ACC112 (cell line): Measurements from ENCODE around the gene TTC9.

Source experiments
- H2AFZ ChIP-seq: fragments of 200-600 bp; sonication (generic); one replicate; pipeline ENCODE4 v1.6.0; 2017; ENCODE audit warnings: antibody characterized with exemption, low read length; ENCODE audit not compliant: unreplicated experiment
- H3K27ac ChIP-seq: fragments of 200-600 bp; sonication (generic); 2 replicates; pipeline ENCODE4 v1.5.1; 2014; ENCODE audit warnings: low read depth, mild to moderate bottlenecking, antibody characterized with exemption, low read length, moderate library complexity
- H3K27me3 ChIP-seq: fragments of 200-600 bp; sonication (generic); 2 replicates; pipeline ENCODE4 v1.6.1; 2014; ENCODE audit warnings: mild to moderate bottlenecking, antibody characterized with exemption, low read length, moderate library complexity, mixed read lengths; ENCODE audit not compliant: insufficient read depth
- H3K36me3 ChIP-seq: fragments of 200-600 bp; sonication (generic); 2 replicates; pipeline ENCODE4 v1.6.1; 2016; ENCODE audit warnings: mild to moderate bottlenecking, antibody characterized with exemption, low read length, moderate library complexity, mixed read lengths; ENCODE audit not compliant: insufficient read depth
- H3K4me1 ChIP-seq: fragments of 200-600 bp; sonication (generic); one replicate; pipeline ENCODE4 v1.6.1; 2016; ENCODE audit warnings: low read length, mixed read lengths; ENCODE audit not compliant: insufficient read depth, unreplicated experiment, control insufficient read depth
- H3K4me3 ChIP-seq: fragments of 200-600 bp; sonication (generic); 2 replicates; pipeline ENCODE4 v1.5.1; 2014; ENCODE audit warnings: mild to moderate bottlenecking, low read depth, low read length
- H3K79me2 ChIP-seq: fragments of 200-600 bp; sonication (generic); one replicate; pipeline ENCODE4 v1.6.0; 2016; ENCODE audit warnings: low read length; ENCODE audit not compliant: control insufficient read depth, unreplicated experiment, insufficient read depth

The TTC9 gene

DNA sequence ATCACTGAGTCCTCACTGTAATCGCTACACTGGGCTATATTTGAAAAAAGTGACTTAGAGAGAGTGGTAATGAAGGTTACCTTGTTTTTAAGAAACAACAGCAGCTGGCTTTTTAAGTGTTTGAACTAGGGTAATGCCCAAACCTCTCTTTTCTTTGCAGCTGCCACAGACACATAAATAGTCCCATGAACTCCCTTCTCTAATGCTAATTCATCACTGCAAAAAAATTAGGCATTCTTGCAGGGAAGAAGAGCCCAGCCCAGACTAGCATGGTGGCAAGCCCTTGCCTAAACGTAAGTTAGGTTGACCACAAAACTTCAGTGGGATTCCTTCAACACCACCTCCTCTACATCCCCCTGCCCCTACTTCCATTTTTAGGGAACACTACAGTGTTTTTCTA, 23.4 kb upstream of the TTC9 start:
- Histone ChIP-seq H3K27me3 (peaks cover 42% of the 10 kb centered on the region), H2AFZ (no peak overlapping the region), H3K79me2 (no peaks in the 10 kb centered on the region), H3K4me1 (no peaks in the 10 kb centered on the region), H3K36me3 (no peaks in the 10 kb centered on the region), H3K27ac (no peak overlapping the region), H3K4me3 (no peak overlapping the region)

DNA sequence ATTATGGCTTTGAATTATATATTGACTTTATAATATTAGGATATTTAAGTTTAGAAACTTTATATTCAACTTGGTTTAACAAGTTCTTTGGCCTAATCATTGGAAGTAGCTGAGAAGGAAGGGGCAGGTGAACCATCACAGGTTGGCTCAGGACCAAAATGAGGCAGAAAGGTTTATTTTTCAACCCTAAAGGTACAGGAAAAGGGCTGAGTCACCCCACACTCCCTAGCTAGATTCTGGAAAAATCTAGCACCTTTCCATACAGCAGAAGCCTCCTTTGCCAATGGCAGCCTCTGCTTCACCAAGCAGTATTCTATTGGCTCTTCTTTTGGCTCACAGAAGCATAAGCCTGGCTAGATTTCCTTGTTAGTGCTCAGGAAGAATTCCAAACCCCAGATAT, 22.0 kb upstream of the TTC9 start:
- Histone ChIP-seq H3K4me3 (no peak overlapping the region), H3K4me1 (no peaks in the 10 kb centered on the region), H3K27me3 (peaks cover 42% of the 10 kb centered on the region), H3K79me2 (no peaks in the 10 kb centered on the region), H2AFZ (no peak overlapping the region), H3K36me3 (no peaks in the 10 kb centered on the region), H3K27ac (no peak overlapping the region)

- Histone ChIP-seq H3K4me1 (no peaks in the 10 kb centered on the region), H3K79me2 (no peaks in the 10 kb centered on the region), H3K4me3 (no peak overlapping the region), H2AFZ (no peak overlapping the region), H3K27ac (no peak overlapping the region), H3K36me3 (no peaks in the 10 kb centered on the region), H3K27me3 (peaks cover 32% of the 10 kb centered on the region)
Observed at GRCh38 chr14:70622111-70622712, 19.5 kb upstream of the TTC9 start.

GRCh38 chr14:70624972-70625371, 16.7 kb upstream of the TTC9 start:
- Histone ChIP-seq H3K4me3 (no peak overlapping the region), H2AFZ (no peak overlapping the region), H3K4me1 (no peaks in the 10 kb centered on the region), H3K27me3 (peaks cover 25% of the 10 kb centered on the region), H3K79me2 (no peaks in the 10 kb centered on the region), H3K27ac (no peak overlapping the region), H3K36me3 (no peaks in the 10 kb centered on the region)

DNA sequence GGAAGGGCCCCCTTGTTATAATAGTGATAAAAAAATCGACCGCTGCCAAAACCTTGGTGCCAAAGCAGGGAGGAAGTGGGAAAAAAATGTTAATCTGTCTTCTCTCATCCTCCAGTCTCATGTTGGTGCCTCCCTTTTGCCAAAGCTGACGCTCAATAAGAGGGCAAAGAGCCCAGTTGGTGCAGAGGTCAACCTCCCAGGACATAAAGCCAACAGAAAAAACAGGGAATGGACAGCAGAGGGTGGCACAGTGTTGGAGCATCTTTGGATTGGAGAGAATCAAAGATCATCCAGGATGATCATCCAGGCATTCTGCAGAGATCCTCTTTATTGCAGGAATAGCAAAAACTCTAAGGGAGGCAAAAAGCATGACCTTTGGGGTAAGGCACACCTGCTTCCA, 9.8 kb upstream of the TTC9 start:
- Histone ChIP-seq H3K36me3 (no peaks in the 10 kb centered on the region), H3K27ac (no peak overlapping the region), H3K27me3 (peaks cover 63% of the 10 kb centered on the region), H2AFZ (no peak overlapping the region), H3K4me3 (no peak overlapping the region), H3K79me2 (no peaks in the 10 kb centered on the region), H3K4me1 (no peaks in the 10 kb centered on the region)

DNA sequence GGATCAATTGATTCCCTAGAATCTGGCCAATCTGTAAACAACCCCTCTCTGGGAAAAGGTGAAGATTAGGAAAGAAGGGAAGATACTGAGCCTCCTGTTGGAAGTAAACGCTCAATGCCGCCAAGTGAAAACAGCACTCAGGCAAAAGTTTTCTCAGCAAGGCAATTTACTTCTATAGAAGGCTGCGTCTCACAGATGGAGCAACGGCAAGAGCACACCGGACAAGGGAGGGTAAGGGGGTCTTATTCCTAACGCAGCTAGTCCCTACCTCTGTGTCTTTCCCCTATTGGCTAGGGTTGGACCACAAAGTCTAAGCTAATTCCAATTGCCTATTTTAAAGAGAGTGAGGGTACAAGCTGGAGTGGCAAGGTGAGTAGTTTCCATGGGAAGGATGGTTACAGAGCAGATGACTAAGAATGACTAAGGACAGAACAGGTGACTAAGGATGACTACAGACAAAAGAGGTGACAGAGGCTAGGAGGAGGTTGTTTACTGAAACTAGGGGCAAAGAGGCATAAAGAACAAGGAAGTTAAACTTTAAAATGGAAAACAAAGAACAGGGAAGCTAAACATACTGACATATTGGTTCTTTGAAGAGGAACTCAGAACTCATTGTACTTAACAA, 5.6 kb upstream of the TTC9 start:
- no peaks in the 10 kb centered on the region for H3K4me1 ChIP-seq
- no peaks in the 10 kb centered on the region for H3K36me3 ChIP-seq
- H3K27me3 ChIP-seq, result peaks cover 86% of the 10 kb centered on the region
- H3K27ac ChIP-seq, result no peak overlapping the region
- H3K79me2 ChIP-seq, result no peaks in the 10 kb centered on the region
- no peak overlapping the region for H3K4me3 ChIP-seq
- H2AFZ ChIP-seq, result no peak overlapping the region

DNA sequence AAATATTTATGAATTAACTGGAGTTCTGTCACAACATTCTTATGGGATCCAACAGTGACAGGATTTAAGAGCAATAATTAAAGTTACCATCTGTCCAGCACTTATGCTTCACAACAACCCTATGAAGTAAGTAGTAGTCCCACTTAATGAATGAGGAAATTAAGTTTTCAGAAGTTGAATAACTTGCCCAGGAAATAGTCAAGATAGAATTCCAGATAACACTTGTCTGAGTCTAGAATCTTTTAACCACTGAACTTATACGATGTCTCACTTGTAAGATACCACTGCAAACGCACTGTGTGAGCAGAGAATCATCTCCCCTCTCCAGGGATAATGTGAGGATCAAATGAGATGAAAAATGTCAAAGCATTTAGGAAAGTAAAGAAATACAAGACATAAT, 3.3 kb upstream of the TTC9 start:
- Histone ChIP-seq H3K27ac (no peak overlapping the region), H3K4me1 (no peaks in the 10 kb centered on the region), H3K36me3 (no peaks in the 10 kb centered on the region), H2AFZ (no peak overlapping the region), H3K79me2 (no peaks in the 10 kb centered on the region), H3K27me3 (peaks cover 86% of the 10 kb centered on the region), H3K4me3 (no peak overlapping the region)

- Histone ChIP-seq H2AFZ (no peak overlapping the region), H3K4me1 (no peaks in the 10 kb centered on the region), H3K36me3 (no peaks in the 10 kb centered on the region), H3K27ac (no peak overlapping the region), H3K27me3 (peaks cover 85% of the 10 kb centered on the region), H3K4me3 (peak overlapping the region; percentile 77), H3K79me2 (no peaks in the 10 kb centered on the region)
Observed at GRCh38 chr14:70640938-70641547, 673 bp upstream of the TTC9 start.

DNA sequence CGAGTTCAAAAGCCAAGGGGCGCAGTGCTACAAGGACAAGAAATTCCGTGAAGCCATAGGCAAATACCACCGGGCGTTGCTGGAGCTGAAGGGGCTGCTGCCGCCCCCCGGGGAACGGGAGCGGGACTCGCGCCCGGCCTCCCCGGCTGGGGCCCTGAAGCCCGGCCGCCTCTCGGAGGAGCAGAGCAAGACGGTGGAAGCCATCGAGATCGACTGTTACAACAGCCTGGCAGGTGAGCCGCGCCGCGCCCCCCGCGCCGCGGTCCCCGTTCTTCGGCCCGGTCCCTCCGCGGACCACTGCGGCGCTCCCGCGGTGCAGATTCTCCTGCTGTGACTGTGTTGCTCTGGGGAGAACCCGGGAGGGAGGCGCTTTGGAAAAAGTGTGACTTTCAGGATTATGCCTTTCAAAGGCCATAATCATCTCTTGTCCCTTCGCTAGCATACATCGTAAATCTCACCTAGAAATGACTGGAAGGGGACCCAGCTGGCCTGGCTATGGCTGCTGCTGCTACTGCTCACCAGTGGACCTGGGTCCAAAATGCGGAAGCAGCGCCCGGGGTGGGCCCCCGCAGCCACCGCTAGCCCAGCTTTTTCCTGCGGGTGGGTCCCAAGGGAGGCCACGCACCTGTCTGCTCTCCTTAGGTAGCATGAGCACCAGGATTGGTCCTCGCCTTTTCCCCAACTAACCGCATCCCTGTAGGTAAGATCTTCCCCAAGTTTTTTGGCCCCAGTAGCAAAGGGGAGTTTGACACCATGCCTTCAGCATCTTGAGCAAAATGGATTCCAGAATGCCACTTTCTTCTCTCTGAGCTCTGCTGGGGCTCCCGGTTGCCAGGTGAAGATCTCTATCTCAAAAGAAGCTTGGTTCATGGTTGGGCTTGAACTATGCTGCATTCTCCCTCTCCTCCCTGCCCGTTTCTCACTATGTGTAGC, 853 bp downstream of the TTC9 start:
- H3K4me3 ChIP-seq, result peak overlapping the region; percentile 77
- no peak overlapping the region for H3K27ac ChIP-seq
- H3K79me2 ChIP-seq, result no peaks in the 10 kb centered on the region
- H3K4me1 ChIP-seq, result no peaks in the 10 kb centered on the region
- H3K36me3 ChIP-seq, result no peaks in the 10 kb centered on the region
- H2AFZ ChIP-seq, result peak overlapping the region; percentile 48
- peaks cover 85% of the 10 kb centered on the region for H3K27me3 ChIP-seq

DNA sequence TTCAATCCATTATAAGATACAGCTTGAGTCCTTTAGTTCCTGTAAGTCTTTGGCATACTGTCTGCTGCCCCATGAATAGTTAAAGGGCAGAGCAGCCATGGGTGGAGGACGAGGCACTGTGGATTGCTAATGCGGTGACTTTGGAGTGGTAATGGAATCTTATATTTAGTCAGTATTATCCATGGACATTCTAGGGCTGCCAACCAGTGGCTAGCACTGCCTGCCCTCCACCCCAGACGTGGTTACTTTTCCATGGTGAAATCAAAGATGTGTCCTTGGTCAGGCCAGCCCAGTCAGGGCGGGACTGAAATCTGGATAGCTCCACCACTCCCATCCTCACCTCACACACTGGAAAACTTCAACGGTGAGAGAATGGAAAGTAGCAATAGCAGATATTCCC, 2.3 kb downstream of the TTC9 start:
- no peak overlapping the region for H3K27ac ChIP-seq
- no peaks in the 10 kb centered on the region for H3K36me3 ChIP-seq
- H3K27me3 ChIP-seq, result peaks cover 88% of the 10 kb centered on the region
- no peaks in the 10 kb centered on the region for H3K79me2 ChIP-seq
- no peaks in the 10 kb centered on the region for H3K4me1 ChIP-seq
- H2AFZ ChIP-seq, result no peak overlapping the region
- H3K4me3 ChIP-seq, result no peak overlapping the region
